ENCODE results near the gene KNCN. TPM values are rescaled to one million over a fixed set of nuclear protein-coding genes. Genes with fewer than 3 reads are reported as not detected.

Gene KNCN
- not detected for total RNA-seq

DNA sequence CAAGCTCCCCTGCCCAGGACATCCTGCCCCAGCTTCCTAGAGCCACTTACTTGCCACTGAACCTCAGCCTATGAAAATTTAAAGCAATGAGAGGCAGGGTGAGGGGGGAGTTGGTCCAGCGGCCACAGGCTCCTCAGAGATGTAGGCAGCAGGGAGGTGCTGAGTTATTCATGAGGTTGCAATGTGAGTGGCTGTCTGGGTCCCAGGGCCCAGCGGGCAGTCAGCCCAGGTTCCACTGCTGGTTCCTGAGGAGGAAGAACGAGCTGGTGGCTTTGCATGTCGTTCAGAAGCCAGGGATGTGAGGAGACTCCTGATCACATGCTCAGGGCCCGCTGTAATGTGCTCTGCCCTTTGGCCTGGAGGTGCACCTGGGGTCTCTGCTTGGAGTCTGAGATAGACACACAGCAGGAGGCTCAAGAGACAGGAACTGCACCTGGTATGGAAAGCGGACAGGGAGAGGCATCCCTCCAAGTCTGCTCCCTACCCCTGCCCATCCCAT is at the start of gene KNCN:
Gene KNCN (minus strand): TSS at position 51 of the 499 bp plus-strand sequence. CDS start 432 bp downstream, outside the sequence.

Other genes with a start within 250 kb of the KNCN start
- gene LRRC41, start 248.0 kb downstream of the KNCN start, total RNA-seq, result 10 to 100 TPM; 86.7 to 90.9 TPM
- 100 to 1,000 TPM; 258 to 297 TPM for gene UQCRH, start 247.9 kb downstream of the KNCN start, total RNA-seq
- gene NSUN4, start 210.8 kb downstream of the KNCN start, total RNA-seq, result 10 to 100 TPM; 23.1 to 26.6 TPM
- 1 to 10 TPM; 1.3 to 5.9 TPM for gene FAAH, start 157.3 kb downstream of the KNCN start, total RNA-seq
- gene DMBX1, start 61.8 kb downstream of the KNCN start, total RNA-seq, result under 1 TPM in 1 of 2 donors, not detected in 1; under 0.01 TPM
- gene MKNK1, start 52.6 kb upstream of the KNCN start, total RNA-seq, result 10 to 100 TPM; 17.6 to 22.0 TPM
- gene MOB3C, start 65.2 kb upstream of the KNCN start, total RNA-seq, result 1 to 10 TPM; 5.7 to 5.9 TPM
- 10 to 100 TPM; 56.8 to 62.6 TPM for gene ATPAF1, start 116.7 kb upstream of the KNCN start, total RNA-seq
- gene TEX38, start 120.2 kb upstream of the KNCN start, total RNA-seq, result not detected
- 10 to 100 TPM; 67.3 to 69.9 TPM for gene EFCAB14, start 167.5 kb upstream of the KNCN start, total RNA-seq
- not detected for gene CYP4B1, start 247.4 kb upstream of the KNCN start, total RNA-seq